HL-60/S4 (cell line): ENCODE data around the gene SPAG17.

Source experiments
- in situ Hi-C: fragments of 300-500 bp; cut with MboI; formaldehyde crosslinking; loops from 2 replicates; pipeline ENCODE4 v1.14.3; 2022; ENCODE audit warnings: low sequenced_read_pairs

Gene SPAG17

DNA sequence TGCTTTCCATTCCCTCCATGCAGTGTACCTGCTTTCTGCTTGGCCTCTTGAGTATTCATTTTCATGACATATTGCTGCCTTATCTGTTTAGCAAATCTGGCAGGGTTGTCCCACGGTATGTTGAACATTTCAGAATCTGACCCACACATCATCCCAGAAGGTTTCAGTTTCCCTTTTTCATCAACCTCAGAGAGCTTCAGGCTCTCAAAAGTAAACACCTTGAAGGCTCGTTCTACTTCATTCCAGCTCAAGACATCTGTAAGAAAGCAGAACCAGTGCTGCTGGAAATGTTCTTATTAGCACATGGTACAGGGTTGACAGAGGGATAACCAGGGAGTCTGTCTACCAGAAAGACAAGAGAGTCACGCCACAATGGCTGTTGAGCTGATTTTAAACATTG lies 103.6 kb downstream of the SPAG17 start:
- in situ Hi-C loops: no loop called here

DNA sequence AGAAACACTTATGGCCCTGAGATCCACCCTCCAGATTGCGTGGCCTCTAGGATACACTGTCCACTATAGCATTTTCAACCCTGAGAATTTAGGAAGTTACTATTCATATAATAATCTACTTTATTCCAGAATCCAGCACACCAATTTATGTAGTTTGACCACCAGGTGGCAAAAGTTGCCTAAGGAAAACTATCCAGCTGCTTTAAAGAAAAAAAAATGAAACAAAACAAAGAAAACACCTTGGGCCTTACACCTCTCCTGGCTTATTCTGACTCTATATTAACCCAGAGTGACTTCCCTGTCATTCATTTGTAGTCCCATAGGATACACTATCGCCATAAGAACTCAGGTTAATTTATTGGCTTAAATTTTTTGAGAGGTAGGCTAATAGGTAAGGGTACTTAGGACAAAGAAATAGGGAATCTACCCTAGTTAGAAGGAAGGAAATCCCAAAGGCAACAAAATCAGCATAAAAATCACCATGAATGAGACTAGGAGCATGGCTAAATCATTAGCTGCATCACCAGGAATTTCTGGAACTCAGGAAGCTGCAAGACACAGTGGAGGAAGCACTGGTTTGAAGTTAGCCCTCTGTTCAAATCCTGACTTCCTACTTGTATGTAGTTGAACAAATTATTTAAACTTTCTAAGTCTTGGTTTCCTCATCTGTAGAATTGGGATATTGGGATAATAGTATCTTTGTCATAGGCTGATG lies 107.5 kb downstream of the SPAG17 start:
- in situ Hi-C loops: no loop called here

DNA sequence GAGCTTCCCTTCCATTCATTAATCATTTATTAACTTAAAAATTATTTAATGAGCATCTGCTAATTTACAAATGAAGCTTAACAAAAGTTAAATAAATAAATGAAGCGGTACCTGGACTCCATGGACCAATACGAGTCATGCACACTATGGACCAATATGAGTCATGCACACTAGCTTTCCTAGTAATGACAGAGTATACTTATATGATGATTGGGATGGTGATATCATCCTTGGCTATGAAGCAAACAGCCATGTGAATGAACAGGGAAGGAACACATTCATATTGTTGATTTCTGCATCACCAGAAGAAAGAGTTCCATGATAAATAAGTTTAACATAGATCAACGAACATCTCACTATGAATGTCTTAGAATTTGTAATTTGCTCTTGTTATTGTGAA lies 109.9 kb downstream of the SPAG17 start:
- in situ Hi-C loops: no loop called here

DNA sequence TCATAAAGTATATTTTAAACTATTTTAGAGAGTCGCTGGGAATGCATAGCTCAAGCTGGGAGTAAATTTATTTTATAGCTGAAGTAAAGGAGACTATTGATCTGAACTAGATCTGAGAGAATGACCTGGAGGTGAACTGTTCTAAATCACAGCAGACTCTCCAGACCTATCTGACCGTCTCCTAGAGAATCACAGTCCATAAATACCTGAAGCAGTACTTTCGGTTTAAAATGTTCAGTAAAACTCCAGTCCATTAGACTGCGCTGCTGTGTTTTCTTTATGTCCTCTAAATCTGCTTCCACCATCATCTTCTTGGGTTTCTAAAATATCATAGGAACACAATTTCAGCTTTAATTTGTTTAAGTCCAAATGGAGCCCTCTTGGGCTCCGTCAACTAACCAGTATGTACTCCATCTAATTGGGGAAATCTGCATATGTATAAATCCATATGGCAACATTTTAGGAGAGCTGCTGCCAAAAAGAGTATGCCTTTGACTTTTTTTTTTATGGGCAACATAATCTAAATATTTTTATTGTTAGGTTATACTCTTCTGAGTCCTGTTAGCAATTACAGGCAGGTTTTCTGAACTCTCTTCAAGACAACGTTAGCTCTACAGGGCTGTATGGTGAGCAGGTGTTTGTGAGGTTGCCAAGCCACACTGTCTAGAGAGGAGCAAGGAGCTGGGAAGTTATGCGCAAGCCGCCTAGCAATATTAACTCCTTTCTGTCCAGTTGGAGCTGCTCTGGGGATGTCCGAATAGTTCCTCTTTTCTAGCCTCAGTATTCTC lies 111.2 kb downstream of the SPAG17 start:
- in situ Hi-C loops: no loop called here

DNA sequence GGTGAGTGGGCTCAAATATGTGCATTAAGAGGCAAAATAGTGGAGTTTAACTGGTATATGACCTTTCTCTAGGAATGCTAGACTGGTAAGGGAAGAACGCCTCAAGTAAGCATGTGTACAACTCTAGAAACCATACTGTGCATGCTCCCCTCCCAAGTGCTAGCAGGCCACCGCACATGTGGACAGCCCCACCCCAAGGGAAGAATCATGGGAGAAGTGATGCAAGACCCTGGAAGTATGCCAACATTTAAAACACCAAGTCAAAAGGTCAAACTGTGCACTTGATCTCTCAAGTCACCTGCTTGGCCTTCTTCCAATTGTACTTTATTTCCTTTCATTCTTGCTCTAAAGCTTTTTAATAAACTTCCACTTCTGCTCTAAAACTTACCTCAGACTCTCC lies 135.0 kb downstream of the SPAG17 start:
- in situ Hi-C loops: no loop called here

DNA sequence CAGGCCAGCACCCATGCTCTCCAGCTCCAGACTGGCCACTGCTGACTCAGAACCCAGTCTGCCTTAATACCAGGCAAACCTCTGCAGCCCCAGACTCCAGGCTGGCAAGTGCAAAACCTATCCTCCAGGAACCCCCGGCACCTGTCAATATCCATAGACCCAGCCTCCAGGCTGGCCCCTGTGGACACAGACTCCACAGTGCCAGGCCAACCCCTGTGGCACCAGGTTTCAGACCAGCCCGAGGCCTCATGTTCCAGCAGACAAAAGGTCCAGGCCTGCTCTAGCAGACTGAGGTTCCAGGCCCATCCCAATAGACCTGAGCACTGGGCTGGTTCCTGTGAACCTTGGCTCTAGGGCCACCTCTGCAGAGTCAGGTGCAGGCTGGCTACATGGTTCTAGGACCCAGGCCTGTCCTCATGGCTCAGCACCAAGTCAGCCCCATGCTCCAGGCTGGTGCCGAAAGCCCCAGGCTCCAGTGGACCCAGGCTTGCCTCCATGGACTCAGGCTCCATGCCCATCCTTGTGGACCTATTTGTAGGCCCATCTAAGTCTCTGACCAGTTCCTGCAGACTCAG lies 137.3 kb downstream of the SPAG17 start:
- in situ Hi-C loops: no loop called here

DNA sequence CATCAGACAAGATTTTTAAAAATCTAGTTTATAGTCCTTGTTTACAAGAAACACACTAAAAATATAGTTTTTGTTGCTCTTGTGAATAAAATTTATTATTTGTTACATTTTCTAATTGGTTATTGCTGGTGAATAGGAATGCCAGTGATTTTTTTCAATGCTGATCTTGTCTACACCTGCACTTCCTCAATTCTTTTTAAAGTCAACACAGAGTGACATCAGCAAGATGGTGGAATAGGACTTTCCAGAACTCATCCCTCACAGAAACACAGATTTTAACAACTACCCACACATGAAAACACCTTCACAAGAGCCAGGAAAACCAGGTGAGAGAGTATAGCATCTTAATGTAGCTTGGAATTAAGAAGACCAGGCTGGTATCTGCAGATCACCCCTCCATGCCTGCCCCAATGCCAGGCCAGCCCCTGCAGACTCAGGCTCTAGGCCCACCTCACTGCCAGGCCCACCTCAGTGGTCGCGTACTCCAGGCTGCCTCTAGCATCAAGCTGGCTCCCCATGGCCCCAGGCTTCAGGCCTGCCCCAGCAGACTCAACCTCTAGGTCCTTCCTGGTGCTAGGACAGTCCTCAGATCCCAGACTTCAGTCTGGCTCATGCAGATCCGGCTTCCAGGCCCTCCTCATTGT lies 137.9 kb downstream of the SPAG17 start:
- in situ Hi-C loops: no loop called here

DNA sequence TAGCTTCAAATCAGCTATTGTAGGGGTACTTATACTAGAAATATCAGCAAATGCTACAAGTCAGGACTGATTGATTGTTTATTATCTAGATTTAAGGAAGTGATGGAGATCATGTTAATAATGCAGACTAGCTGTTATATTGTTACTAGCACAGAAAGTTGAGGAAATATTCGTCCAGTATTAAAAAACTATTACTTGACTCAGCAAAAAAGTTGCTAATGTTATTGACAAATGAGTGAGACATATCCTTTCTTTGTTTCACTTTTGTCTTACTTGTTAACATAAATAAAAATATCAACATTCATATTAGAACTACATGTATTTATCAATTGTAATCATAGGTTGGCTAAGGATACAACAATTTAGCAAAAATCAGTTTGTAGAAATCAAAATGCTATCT lies 141.4 kb downstream of the SPAG17 start:
- in situ Hi-C loops: no loop called here

DNA sequence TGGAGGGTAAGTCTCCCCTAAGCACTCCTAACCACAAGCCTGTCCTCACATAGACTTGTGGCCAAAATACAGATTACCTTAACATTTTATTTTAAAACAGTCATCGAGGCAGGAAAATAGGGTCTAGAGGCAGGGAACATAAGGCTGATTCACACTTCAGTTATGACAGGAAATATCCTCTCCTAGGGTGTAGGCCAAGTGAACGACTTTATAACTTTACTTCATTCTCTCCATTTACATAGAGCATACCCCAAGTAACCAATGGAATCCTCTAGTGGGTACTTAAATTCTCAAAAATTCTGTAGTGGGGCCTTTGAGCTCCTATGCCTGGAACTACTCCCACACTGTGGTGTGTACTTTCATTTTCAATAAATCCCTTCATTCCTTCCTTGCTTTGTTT lies 142.5 kb downstream of the SPAG17 start:
- in situ Hi-C loops: no loop called here

DNA sequence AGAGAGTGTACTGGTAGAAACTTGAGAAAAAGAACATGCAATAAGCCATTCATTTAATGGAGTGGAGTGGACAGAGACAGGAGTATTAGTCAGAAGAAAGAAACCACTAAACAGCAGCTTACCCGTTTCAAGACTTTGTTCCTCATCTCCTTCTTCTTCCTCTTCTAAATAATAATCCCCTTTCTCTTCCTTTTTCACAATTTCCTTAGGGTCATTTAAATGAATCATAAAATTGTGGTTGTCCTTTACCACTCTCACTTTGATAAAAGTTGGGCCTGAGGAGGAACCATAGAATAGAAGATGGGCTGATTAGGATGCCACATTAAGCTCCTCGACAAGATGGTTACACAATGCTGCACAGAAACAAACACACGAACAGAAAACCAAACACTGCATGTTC lies 145.9 kb downstream of the SPAG17 start:
- in situ Hi-C loops: no loop called here

DNA sequence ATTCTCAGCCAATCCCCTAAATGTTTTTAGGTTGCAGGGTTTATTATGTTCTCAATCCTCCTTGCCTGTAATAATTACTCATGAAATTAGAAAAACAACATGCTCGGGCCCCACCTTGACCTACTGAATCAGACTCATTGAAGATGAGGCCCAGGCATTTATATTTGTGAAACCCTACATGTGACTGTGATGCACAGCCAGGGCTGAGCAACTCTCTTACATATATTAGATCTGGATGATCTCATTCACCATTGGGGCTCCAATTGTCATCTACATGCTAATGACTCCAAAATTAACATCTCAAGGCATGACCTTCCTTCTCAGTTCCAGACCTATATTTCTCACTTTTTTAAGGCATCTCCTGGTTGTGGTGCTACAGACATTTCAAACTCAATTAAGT lies 152.1 kb downstream of the SPAG17 start:
- in situ Hi-C loops: no loop called here

DNA sequence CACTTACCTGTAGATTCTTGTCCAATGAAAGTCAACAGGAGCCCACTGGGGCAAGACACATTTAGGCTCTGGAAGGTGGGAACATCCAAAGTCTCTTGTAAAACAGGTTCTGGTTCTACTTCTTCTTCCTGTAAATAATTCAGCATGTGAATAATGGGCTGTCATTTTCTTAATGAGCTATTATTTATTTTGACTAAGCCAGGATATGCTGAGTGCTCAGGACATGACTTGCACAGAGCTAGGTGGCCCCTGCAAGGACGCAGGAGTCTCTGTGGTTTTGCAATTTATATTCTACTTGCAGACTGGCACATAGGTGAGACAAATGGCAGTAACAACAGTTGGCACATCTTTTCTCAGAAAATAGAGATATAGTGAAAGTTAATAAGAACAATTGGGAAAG lies 156.8 kb downstream of the SPAG17 start:
- in situ Hi-C loops: no loop called here

DNA sequence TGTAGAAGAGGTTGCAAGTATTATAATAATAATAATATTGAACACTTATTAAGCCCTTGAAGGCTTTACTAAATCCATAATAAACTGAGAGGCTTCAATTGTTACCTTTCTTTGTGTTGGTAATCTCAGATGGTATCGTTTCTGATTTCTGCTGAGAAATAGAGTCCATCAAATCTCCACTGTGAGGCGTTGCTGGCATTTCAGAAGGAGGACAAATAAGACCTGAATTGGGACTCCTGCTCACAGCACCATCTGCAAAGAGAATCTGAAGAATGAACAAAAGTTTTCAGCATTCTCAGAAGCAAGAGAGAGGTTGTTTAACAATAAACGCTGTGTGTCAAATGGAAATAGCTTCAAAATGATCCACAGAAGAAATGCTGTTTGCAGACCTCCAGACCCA lies 161.8 kb downstream of the SPAG17 start:
- in situ Hi-C loops: no loop called here

DNA sequence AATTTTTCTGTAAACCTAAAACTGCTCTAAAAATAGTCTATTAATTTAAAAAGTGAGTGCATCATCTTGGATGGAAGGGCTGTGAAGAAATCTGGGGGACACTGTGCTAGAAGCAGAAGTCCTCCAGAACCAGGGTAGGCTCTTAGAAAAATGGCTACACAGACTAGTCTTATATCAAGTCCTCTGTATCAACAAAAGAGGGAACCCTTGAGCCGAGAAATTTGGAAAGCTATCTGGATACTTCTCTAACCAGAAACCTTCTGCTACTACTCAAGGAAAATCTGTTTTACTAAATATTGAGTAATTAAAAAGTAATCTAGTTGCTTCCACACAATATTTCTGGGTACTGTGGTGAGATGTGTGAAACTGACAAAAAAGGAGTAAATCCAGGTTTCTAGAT lies 163.4 kb downstream of the SPAG17 start:
- in situ Hi-C loops: no loop called here

DNA sequence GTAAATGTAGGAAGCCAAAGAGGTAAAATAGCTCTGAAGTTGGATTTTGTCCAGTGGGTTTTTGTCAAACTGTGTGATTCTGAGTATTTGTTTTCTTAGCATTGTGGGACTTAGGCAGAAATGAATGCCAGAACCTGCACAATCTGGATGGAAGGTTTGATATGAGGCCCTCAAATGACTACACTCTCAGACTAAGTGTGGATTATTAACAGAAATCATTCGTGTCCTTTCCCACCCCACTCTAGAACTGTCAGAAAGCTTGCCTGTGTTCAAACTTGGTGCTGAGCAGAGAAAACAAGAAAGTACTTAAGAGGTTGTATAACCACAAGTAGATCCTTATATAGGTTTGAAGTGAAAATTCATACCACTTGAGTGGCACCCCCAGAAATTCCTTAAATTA lies 167.0 kb downstream of the SPAG17 start:
- in situ Hi-C loops: no loop called here

DNA sequence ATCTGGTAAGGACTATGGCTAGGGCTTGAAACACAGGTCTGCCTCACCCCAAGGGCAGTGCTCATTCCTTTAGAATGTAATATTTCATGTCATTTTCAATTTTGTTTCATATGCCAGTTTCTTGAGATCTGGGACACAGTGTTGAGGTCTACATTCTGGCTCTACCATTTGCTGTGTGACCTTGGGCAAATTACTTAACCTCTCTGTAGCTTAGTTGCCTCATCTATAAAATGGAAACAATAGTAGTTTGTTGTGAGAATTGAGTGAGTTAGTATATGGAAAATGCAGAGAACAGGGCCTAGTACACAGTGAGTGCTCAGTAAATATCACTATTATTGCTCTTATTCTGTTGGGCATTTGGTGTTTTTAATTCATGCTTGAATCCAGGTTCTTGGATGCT lies 171.1 kb downstream of the SPAG17 start:
- in situ Hi-C loops: no loop called here

DNA sequence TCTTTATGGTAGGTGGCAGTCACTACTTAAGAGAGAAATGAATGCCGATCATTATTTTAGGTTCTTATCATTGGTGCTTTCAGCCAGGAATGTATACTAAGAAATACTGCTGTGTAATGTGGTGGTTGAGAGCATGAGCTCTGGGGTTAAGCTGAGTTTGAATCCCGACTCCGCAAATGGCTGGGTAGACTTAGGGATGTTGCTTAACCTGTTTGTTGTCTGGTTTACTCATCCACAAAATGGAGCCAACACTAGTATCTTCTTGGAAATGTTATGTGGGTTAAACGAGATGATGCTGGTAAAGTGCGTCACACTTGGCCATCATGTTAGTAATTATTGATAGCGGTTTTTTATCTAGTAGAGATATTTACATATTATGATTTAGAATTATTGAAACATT lies 171.7 kb downstream of the SPAG17 start:
- in situ Hi-C loops: no loop called here

DNA sequence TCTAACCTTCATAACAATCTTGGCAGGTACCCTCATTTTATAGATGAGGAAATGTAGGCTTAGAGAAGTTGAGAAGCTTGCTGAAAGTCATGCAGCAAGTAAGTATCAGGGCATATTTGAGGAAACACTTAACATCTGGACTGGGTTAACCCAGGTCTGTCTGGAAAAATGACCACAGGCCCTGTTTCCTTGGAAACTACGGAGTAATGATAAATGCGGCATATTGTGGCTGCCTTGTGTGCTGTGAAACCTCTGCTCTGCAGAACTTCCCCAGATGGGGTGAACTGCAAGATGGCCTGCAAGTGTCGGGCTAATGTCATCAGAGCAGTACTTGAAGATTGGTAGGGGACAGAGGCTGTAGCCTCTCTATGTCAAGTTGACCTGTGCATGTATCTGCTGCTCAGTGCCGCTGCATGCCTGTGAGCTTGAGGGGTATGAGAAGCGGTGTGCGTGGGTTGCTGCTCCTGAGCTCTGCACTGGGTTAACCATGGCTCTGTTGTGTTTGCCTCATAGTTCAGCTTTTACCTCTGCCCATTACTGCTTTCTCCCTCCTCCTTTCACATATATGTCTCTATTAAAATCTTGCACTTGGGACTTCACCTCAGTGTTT lies 172.4 kb downstream of the SPAG17 start:
- in situ Hi-C loops: no loop called here

DNA sequence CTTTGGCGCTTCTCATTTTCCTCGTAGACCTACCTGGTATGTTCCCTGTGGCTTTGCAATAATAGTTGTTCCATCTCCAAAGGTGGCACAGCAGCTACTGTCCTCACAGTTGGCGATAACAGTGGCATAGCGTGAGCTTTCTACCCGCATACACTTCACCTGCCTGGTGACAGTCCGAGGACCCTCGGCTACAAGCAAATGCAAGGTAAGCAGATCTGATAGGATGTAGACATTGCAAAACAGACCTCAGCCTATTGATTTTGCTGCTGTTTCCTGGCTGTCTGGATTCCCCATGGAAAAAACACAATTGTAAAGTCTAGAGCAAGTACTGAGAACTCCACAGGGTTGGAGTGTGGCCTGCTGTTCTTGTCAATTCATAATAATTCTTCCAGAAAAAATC lies 177.0 kb downstream of the SPAG17 start:
- in situ Hi-C loops: no loop called here

DNA sequence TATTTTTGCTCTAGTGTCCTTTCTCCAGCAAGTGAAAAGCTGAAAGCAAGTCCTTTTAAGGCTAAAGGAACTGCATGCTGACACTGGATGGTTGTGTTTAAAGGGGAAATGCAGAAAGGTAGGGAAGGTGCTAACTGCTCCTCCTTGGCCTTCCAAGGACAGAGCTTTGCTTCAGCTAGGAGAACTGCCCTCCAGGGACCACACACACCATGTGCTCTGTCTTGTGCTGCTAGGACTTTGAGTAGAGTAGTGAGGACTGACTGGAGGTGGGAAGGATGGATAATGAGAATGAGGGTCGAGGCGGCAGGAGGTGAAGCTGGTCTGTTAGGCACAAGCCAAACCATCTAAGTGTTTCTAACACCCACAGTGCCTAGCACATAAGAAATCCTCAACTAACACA lies 177.6 kb downstream of the SPAG17 start:
- in situ Hi-C loops: no loop called here

DNA sequence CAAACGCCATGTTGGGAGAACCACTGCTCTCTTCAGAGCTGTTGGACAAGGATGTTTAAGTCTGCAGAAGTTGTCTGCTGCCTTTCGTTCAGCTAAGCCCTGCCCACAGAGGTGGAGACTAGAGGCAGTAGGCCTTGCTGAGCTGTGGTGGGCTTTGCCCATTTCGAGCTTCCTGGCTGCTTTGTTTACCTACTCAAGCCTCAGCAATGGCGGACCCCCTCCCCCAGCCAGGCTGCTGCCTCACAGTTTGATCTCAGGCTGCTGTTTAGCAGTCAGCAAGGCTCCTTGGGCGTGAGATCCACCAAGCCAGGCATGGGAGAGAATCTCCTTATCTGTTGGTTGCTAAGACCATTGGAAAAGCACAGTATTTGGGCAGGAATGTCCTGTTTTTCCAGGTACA lies 180.7 kb downstream of the SPAG17 start:
- in situ Hi-C loops: no loop called here
